HG03342 (cell line): Measurements from ENCODE around the gene ZSCAN23.
A peak's percentile ranks its signal among the peaks of the same experiment; 100 is the strongest.
"Not testable (repeated sequence)": the region's sequence is repeated elsewhere in the genome, so short reads cannot be mapped to it uniquely, and the experiment has no call there.

ENCODE experiments used
- ATAC-seq: cut with Tn5 transposase; IDR thresholded peaks from one replicate; pipeline ENCODE4 v1.9.1; 2021; ENCODE audit warnings: mild to moderate bottlenecking, moderate library complexity; ENCODE audit not compliant: unreplicated experiment

Gene ZSCAN23

GRCh38 chr6:28442586-28442985 lies 705 bp downstream of the ZSCAN23 start:
- no peak for ATAC-seq

DNA sequence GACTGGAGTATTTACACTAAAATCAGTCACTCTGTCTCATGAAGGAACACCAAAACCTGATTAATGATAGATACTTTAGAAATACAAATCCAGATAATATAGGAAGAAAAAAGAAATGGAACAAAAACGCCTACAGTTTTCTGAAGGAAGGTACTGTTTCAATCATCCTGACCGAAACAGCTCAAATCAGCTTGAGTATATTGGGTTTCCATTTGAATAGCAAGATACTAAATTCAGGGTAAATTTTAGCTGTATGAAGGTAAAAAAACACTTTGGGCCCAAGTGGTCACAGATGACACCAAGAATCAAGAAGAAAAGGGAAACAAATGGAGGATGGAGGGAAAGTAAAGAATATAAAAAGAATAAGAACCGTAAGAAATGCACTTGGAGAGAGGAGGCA lies 6.9 kb downstream of the ZSCAN23 start:
- no peak for ATAC-seq

GRCh38 chr6:28433119-28433518 lies 10.2 kb downstream of the ZSCAN23 start:
- ATAC-seq = no peak

DNA sequence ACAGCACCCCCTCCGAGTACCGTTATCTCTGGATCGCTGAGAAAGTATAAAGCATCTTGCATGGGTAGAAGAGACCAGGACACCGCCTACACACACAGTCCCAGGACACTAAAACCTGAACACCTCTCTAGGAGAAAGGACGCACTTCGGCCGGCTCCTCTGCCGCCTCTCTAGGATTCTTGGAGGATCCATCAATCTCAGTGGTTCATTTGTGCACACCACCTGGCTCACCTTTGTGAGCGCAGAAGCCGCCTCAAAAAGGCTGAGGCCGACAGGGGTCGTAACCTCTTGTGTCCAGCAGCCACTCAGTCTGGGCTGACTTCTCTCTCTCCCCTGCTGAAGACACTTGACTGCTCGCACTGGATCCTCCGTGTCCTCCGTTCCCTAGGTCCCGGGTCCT lies 13.5 kb downstream of the ZSCAN23 start:
- no peak for ATAC-seq

DNA sequence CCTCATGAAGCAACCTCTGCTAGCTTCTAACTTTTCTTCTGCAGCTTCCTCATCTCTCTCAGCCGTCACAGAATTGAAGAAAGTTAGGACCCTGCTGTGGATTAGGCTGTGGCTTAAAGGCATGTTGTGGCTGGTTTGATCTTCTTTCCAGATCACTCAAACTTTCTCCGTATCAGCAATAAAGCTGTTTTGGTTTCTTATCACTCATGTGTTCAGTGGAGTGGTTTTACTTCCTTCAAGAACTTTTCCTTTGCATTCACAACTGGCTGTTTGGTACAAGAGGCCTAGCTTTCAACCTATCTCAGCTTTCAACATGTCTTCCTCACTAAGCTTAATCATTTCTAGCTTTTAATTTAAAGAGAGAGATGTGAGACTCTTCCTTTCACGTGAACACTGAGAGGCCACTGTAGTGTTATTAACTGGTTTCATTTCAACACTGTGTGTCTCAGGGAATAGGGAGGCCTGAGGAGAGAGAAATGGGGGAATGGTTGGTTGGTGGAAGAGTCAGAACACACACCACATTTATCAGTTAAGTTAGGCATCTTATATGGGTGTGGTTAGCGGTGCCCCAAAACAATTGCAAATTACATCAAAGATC lies 17.2 kb downstream of the ZSCAN23 start:
- no peak for ATAC-seq

GRCh38 chr6:28424163-28424562 lies 19.1 kb downstream of the ZSCAN23 start:
- ATAC-seq = no peak

DNA sequence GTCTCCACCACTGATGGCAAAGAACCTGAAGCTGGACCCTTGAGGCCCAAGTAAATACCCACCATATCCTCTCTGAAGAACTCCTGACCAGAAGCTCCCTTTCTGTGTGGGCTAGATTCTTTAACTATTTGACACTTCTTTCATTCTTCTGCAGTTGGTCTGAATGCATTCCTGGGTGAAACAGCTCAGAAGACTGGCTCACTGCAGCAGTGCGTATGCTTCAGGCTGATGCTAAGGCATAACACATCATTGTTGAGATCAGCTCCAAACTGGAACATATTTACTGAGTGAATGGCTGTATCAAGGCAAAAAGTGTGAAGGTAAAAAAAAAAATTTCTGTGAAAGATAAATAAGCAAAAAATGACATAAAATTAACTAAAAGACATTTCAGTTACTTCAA lies 19.7 kb downstream of the ZSCAN23 start:
- no peak for ATAC-seq

- ATAC-seq = no peak
Measured at GRCh38 chr6:28413681-28414080, 29.6 kb downstream of the ZSCAN23 start.

DNA sequence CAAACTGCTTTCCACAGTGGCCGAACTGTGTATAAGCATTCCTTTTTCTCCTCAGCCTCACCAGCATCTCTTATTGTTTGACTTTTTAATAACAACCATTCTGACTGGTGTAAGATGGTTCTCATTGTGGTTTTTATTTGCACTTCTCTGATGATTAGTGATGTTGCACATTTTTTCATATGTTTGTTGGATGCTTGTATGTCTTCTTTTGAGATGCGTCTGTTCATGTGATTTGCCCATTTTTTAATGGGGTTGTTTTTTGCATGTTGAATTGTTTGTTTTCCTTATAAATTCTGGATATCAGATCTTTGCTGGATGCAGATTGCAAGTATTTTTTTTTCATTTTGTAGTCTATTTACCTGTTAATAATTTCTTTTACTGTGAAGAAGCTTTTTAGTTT lies 32.5 kb downstream of the ZSCAN23 start:
- ATAC-seq = no peak

GRCh38 chr6:28408076-28408802 lies 35.1 kb downstream of the ZSCAN23 start:
- no peak for ATAC-seq

DNA sequence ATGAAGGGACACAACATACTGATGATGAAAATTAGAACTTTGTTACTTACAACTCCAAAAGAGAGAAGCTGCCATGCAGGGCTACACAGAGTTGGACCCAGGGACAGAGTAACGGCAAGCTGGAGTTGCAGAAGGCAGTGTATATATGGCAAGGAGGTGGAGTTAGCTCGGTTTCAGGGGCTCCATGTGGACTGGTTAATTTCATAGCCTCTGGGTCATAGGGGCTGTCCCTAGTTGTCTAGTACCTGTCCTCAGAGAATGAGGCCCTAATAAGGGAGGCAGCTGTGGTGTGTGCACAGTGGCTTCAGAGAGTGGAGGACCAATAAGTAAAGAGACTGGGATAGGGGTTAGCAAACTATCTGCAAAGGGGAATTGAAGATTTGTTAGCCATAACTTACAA lies 35.9 kb downstream of the ZSCAN23 start:
- no peak for ATAC-seq

GRCh38 chr6:28403923-28404322 lies 39.4 kb downstream of the ZSCAN23 start:
- not testable (repeated sequence) for ATAC-seq

- no peak for ATAC-seq
Measured at GRCh38 chr6:28402197-28402596, 41.1 kb downstream of the ZSCAN23 start.

GRCh38 chr6:28401172-28401571 lies 42.1 kb downstream of the ZSCAN23 start:
- ATAC-seq = no peak

GRCh38 chr6:28400122-28400451 lies 43.2 kb downstream of the ZSCAN23 start:
- no peak for ATAC-seq

DNA sequence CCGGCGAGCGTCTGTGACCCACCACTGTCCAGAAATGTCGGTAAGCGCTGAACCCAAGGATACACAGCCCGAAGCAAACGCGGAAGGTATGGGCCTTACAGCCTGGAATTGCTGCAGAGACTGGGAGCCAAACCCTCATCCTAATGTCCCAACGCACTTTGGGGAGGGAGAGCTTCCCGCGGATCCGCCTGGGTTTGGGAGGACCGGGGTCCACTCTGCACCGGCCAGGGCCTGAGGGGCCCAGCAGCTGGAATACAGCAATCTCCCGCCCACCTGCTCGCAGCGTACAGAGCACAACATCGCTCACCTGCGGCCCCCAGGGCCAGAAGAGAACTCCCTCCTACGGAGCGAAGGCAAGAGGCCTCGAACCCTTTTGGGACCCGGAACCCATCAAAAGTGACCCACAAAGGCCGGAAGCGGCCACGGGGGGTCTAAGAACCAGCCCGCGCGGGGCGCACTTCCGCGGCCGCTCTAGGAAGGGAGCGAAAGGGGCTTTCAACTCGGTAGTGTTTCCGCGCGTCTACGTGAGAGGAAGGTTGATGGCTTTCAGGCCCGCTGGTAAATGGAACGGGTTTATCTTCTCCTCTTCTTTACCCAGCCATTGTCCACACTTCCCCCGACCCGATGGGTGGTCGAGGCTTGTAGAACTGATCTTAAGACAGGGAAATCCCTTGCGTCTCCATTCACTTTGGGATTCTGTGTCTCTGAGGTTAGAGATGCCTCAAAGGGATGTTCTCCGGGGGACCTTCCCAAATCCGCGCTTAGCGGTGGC lies 43.8 kb downstream of the ZSCAN23 start, which contains the start of gene ZSCAN12:
TSS of gene ZSCAN12 (minus strand) at position 398 of the 772 bp plus-strand sequence. CDS start 1,342 bp downstream, outside the sequence.
- ATAC-seq = peak; percentile 82

- no peak for ATAC-seq
Measured at GRCh38 chr6:28395918-28396317, 47.4 kb downstream of the ZSCAN23 start.

- ATAC-seq = no peak
Measured at GRCh38 chr6:28393912-28394662, 49.2 kb downstream of the ZSCAN23 start.

DNA sequence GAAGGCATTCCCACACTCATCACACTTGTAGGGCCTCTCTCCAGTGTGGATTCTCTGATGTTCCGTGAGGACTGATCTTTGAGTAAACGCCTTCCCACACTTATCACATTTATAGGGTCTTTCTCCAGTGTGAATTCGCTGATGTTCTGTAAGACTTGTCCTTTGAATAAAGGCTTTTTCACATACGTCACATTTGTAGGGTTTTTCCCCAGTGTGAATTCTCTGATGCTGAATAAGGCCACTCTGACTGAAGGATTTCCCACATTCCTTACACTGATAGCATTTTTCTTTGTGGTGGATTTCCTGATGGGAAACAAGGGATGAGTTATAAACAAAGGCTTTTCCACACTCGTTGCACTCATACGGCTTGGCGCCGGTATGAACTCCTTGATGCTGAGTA lies 52.6 kb downstream of the ZSCAN23 start:
- no peak for ATAC-seq

DNA sequence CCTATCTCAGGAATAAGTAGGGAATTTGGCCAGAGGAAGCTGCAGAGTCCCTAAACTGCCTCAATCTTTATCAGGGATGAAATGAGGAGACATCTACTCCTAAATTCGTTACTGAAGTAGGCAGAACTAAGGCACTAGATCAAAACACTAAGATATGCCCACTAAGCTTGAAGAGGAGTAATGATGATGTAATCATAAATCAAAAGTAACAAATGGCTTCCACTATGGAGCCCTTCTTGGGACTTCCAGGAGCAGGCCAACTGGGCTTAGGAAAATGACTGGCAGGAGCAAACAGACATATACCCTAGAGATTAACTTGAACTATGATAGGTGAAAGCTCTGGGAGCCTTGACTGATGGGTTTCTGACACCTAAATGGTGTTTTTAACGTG lies 59.2 kb downstream of the ZSCAN23 start:
- no peak for ATAC-seq
